Measurements from ENCODE around the gene REXO1. TPM values are rescaled to one million over a fixed set of nuclear protein-coding genes. Genes with fewer than 3 reads are reported as not detected.

The REXO1 gene
- total RNA-seq, 1 donor from 2014 or later: 39.3 TPM

DNA sequence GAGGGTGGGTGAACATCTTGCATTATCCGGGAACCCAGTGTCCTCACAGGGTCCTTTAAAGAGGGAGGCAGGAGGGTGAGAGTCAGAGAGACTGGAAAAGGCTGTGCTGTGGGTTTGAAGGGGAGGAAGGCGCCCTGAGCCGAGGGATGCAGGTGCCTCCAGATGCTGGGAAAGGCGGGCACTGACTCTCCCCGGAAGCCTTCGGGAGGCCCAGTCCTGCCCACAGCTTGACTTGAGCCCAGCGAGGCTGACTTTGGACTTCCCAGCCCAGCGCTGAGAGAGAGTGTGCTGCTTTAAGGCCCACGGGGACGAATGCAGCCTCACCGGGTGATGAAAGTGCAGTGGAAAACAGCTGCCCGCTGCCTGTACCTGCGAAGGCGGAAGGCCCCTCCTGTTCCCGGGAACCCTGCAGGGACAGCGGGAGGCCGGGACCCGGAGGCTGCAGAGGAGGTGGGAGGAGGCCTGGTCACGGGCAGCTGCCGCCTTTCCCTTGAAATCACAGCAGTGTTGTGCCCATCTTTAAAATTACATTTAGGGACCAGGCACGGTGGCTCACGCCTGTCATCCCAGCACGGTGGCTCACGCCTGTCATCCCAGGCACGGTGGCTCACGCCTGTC lies 16.1 kb downstream of the REXO1 start:
- Mint-ChIP-seq H3K4me3 (ENCODE audit: unreplicated experiment) (no peak overlapping the region), H3K9me3 (ENCODE audit: unreplicated experiment) (no peaks in the 10 kb centered on the region), H3K4me1 (ENCODE audit: unreplicated experiment) (no peaks in the 10 kb centered on the region), H3K27ac (ENCODE audit: unreplicated experiment) (no peak overlapping the region), H3K36me3 (ENCODE audit: unreplicated experiment) (no peaks in the 10 kb centered on the region), H3K27me3 (ENCODE audit: unreplicated experiment) (no peaks in the 10 kb centered on the region)
- TF ChIP-seq CTCF (IDR thresholded peaks at IDR 0.05): no peak
- no peak for DNase-seq (ENCODE audit: extremely low spot score, unreplicated experiment)

DNA sequence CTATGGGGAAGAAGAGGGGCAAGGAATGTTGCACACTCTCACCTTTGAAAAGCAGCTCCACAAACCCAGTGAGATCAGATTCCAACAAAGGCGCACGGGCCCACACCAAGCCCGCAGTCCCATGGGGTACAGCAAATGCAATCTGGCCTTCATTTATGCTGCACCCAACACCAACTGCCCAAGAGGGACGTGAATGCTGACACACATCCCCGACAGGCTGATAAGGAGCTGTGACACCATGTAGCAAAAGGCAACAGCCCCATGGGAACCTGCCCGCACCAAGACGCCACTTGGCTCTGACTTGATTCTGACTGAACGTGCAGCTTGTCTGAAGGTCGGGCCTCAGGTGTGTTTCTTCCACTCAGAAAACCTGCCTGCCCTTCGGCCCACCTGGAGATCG lies 17.3 kb downstream of the REXO1 start:
- DNase-seq (ENCODE audit: extremely low spot score, unreplicated experiment): no peak
- no peak for TF ChIP-seq CTCF (IDR thresholded peaks at IDR 0.05)
- H3K27me3 Mint-ChIP-seq (ENCODE audit: unreplicated experiment): no peaks in the 10 kb centered on the region
- peaks cover 3% of the 10 kb centered on the region for H3K4me1 Mint-ChIP-seq (ENCODE audit: unreplicated experiment)
- H3K27ac Mint-ChIP-seq (ENCODE audit: unreplicated experiment): no peak overlapping the region
- no peaks in the 10 kb centered on the region for H3K9me3 Mint-ChIP-seq (ENCODE audit: unreplicated experiment)
- H3K36me3 Mint-ChIP-seq (ENCODE audit: unreplicated experiment): peaks cover 1% of the 10 kb centered on the region
- H3K4me3 Mint-ChIP-seq (ENCODE audit: unreplicated experiment): no peak overlapping the region

GRCh38 chr19:1830568-1830967 lies 17.7 kb downstream of the REXO1 start:
- H3K27me3 Mint-ChIP-seq (ENCODE audit: unreplicated experiment): no peaks in the 10 kb centered on the region
- H3K36me3 Mint-ChIP-seq (ENCODE audit: unreplicated experiment): peaks cover 4% of the 10 kb centered on the region
- H3K9me3 Mint-ChIP-seq (ENCODE audit: unreplicated experiment): no peaks in the 10 kb centered on the region
- no peak for DNase-seq (ENCODE audit: extremely low spot score, unreplicated experiment)
- H3K27ac Mint-ChIP-seq (ENCODE audit: unreplicated experiment): no peak overlapping the region
- H3K4me1 Mint-ChIP-seq (ENCODE audit: unreplicated experiment): peaks cover 5% of the 10 kb centered on the region
- no peak overlapping the region for H3K4me3 Mint-ChIP-seq (ENCODE audit: unreplicated experiment)
- TF ChIP-seq CTCF (IDR thresholded peaks at IDR 0.05): no peak

GRCh38 chr19:1829958-1830357 lies 18.3 kb downstream of the REXO1 start:
- Mint-ChIP-seq H3K36me3 (ENCODE audit: unreplicated experiment) (peaks cover 4% of the 10 kb centered on the region), H3K27me3 (ENCODE audit: unreplicated experiment) (no peaks in the 10 kb centered on the region), H3K4me3 (ENCODE audit: unreplicated experiment) (no peak overlapping the region), H3K27ac (ENCODE audit: unreplicated experiment) (no peak overlapping the region), H3K9me3 (ENCODE audit: unreplicated experiment) (no peaks in the 10 kb centered on the region), H3K4me1 (ENCODE audit: unreplicated experiment) (peaks cover 5% of the 10 kb centered on the region)
- DNase-seq (ENCODE audit: extremely low spot score, unreplicated experiment): no peak
- no peak for TF ChIP-seq CTCF (IDR thresholded peaks at IDR 0.05)

DNA sequence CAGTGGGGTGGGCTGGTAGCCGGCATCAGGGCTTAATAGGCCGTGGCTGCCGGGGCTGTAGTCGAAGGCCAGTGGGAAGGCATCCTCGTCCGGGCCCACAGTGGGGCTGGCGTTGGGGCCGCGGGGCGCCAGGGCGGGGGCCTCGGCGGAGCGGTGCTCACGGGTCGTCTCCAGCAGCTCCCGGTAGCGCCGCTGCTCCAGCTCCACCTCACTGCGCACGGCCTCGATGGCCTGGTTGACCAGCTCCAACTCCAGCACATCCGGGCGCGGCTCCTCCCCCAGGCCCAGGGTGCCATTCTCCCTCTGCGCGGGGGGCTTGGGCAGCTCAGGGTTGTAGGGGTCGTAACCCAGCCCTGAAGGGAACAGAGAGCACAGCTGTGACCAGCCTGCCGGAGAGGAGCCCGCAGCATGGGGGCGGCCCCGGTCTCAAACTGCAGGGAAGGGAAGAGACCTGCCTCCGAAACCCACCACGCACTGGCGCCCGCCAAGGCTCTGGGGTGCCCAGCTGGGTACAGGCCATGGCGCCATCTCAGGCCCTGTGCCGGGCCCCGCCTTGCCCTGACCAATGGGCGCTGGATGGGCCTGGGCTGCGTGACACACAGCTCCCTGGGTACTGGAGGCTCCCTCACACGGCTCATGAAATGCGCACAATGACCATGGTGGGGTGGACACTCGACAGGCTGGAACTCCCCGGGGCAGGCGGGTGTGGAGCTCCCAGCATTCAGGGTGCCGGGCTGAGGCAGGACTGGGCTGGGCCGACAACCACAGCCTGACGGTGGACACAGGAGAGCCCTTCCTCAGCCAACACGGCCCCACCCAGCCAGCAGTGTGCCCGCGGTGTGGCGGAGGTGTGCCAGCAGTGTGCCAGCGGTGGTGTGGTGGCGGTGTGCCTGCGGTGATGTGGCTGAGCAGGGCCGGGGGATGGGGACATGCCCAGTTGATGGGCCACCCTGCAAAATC lies 19.7 kb downstream of the REXO1 start:
- H3K36me3 Mint-ChIP-seq (ENCODE audit: unreplicated experiment): peaks cover 7% of the 10 kb centered on the region
- no peaks in the 10 kb centered on the region for H3K9me3 Mint-ChIP-seq (ENCODE audit: unreplicated experiment)
- DNase-seq (ENCODE audit: extremely low spot score, unreplicated experiment): no peak
- peaks cover 5% of the 10 kb centered on the region for H3K4me1 Mint-ChIP-seq (ENCODE audit: unreplicated experiment)
- no peak overlapping the region for H3K27ac Mint-ChIP-seq (ENCODE audit: unreplicated experiment)
- TF ChIP-seq CTCF (IDR thresholded peaks at IDR 0.05): no peak
- H3K27me3 Mint-ChIP-seq (ENCODE audit: unreplicated experiment): no peaks in the 10 kb centered on the region
- no peak overlapping the region for H3K4me3 Mint-ChIP-seq (ENCODE audit: unreplicated experiment)
